Endodermal cell (in vitro differentiated cells): ENCODE results near the gene MGLL. TPM values are rescaled to one million over a fixed set of nuclear protein-coding genes. Genes with fewer than 3 reads are reported as not detected.

ENCODE experiments used
- DNase-seq: peaks from one replicate; pipeline ENCODE4 v3.0.0-alpha.2; 2017
- H3K27ac ChIP-seq: 2 replicates; pipeline ENCODE4 v1.5.1; 2013; ENCODE audit warnings: mild to moderate bottlenecking, low read depth, low read length, moderate library complexity
- H3K27me3 ChIP-seq: 2 replicates; pipeline ENCODE4 v1.6.1; 2013; ENCODE audit warnings: mild to moderate bottlenecking, low read length, moderate library complexity; ENCODE audit not compliant: insufficient read depth, control insufficient read depth, poor library complexity, severe bottlenecking
- H3K36me3 ChIP-seq: 2 replicates; pipeline ENCODE4 v1.7.0; 2013; ENCODE audit warnings: mild to moderate bottlenecking, low read length, moderate library complexity; ENCODE audit not compliant: control insufficient read depth, insufficient read depth
- H3K4me1 ChIP-seq: one replicate; pipeline ENCODE4 v1.7.0; 2013; ENCODE audit warnings: low read length; ENCODE audit not compliant: control insufficient read depth, insufficient read depth
- H3K4me3 ChIP-seq: 2 replicates; pipeline ENCODE4 v1.5.1; 2013; ENCODE audit warnings: mild to moderate bottlenecking, low read length, moderate library complexity
- H3K9ac ChIP-seq: 2 replicates; pipeline ENCODE4 v1.6.1; 2013; ENCODE audit warnings: mild to moderate bottlenecking, low read length, moderate library complexity; ENCODE audit not compliant: poor library complexity, severe bottlenecking; ENCODE audit errors: extremely low read depth
- H3K9me3 ChIP-seq: 2 replicates; pipeline ENCODE4 v1.6.1; 2013; ENCODE audit warnings: mild to moderate bottlenecking, low read length, moderate library complexity; ENCODE audit not compliant: control insufficient read depth
- H3K27ac Mint-ChIP-seq: 2 replicates; pipeline ENCODE4 v1.8.0; 2020; ENCODE audit warnings: mixed read lengths
- H3K27me3 Mint-ChIP-seq: 2 replicates; pipeline ENCODE4 v1.8.0; 2021; ENCODE audit warnings: mild to moderate bottlenecking, mixed read lengths; ENCODE audit not compliant: insufficient read depth
- H3K36me3 Mint-ChIP-seq: 2 replicates; pipeline ENCODE4 v1.8.0; 2020; ENCODE audit warnings: low read depth, mixed read lengths
- H3K4me1 Mint-ChIP-seq: 2 replicates; pipeline ENCODE4 v1.8.0; 2020; ENCODE audit warnings: mixed read lengths
- H3K4me3 Mint-ChIP-seq: 2 replicates; pipeline ENCODE4 v1.8.0; 2020; ENCODE audit warnings: mild to moderate bottlenecking, moderate library complexity, mixed read lengths
- H3K9me3 Mint-ChIP-seq: 2 replicates; pipeline ENCODE4 v1.8.0; 2020; ENCODE audit warnings: mild to moderate bottlenecking, mixed read lengths
- WGBS, 2 experiments: methylation state at CpG; one replicate each; pipeline versions ENCODE4 v1.1.5 to v1.1.7; 2013; ENCODE audit warnings: missing lambda C conversion rate in 2 of 2, mixed read lengths in 1 of 2; ENCODE audit not compliant: insufficient coverage in 1 of 2, insufficient read length in 1 of 2; 5-methylcytosine and 5-hydroxymethylcytosine counted together
- total RNA-seq, 2 donors: library from RNA; stranded (reverse); fragmentation: NEBNext Ultra II Directional in 1 of 2; extraction: Animal tissue kit (Norgen Biotek cat#: 25700) in 1 of 2; gene quantifications; 2 replicates in 1 of 2; 3 replicates in 1 of 2; pipeline ENCODE4 v1.2.1, GENCODE V29; 2021
- TF ChIP-seq, protein P1 (sequence below): fragments of 200-600 bp; sonication (generic); conservative IDR thresholded peaks from 2 replicates; pipeline ENCODE4 v1.5.0; 2021; ENCODE audit warnings: antibody characterized with exemption, mild to moderate bottlenecking

Gene MGLL
- total RNA-seq, 2 donors from 2014 or later = 0.22 TPM; not detected in 1

DNA sequence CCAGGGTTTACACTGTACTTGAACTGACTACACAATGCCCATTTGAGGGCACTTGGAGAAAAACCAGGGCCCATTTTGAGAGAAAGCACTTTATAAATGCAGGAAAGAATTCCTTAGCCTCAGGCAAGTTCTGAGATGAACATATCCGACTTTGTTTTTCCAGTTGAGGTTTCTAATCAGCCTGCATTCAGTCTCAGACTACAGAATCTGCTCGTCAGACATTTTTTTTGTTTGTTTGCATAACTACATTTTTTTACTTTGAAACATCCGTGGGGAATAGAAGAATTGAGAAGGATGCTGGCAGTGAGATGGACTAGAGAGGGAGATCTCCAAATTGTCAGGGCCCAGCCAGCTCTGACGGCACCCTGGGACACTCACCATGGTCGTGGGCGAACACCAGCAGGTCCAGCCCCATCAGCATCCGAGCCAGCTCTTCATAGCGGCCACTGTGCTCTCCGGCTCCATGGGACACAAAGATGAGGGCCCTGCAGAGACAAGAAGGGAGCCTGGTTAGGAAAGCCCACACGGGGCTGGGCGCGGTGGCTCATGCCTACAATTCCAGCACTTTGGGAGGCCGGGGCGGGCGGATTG lies 40.8 kb downstream of the MGLL start:
- H3K9me3 Mint-ChIP-seq = peaks cover 5% of the 10 kb centered on the region

DNA sequence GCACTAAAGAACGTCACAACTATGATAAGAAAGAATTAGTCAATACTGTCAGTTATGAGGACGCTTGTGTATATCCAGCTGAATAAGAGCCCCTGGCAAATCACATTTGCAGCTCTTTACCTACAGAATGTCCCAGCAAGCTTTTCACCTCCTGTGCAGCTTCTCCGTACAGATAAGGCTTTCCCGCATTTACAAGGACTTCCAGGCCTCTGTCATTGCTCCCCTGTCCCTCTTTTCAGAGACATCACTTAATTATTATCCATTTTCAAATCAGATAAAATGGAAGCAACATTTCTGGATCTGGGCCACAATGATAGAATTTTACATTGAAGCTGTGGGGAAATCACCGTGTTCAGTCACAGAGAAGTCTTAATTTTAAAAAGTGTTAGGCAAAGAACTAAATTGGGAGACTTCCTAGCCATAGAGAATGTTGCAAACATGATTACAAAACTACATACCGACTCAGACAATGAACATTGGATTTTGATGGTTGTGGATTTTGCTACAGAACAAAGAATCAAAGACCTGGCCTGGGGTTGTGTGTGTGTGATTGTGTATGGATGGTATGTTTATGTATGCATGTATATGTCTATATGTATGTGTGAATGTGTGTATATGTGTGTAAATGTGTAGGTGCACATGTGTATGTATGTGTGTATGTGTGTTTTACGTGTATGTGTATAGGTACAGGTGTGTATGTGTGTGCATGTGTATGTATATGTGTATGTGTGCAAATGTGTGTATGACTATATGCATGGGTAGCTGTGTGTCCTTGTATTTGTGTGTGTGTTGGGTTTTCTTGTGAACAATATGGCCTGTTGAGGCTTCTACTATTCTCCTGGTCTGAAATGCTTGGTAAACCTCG lies 41.5 kb downstream of the MGLL start:
- DNase-seq = no peak
- TF ChIP-seq, protein P1, sequence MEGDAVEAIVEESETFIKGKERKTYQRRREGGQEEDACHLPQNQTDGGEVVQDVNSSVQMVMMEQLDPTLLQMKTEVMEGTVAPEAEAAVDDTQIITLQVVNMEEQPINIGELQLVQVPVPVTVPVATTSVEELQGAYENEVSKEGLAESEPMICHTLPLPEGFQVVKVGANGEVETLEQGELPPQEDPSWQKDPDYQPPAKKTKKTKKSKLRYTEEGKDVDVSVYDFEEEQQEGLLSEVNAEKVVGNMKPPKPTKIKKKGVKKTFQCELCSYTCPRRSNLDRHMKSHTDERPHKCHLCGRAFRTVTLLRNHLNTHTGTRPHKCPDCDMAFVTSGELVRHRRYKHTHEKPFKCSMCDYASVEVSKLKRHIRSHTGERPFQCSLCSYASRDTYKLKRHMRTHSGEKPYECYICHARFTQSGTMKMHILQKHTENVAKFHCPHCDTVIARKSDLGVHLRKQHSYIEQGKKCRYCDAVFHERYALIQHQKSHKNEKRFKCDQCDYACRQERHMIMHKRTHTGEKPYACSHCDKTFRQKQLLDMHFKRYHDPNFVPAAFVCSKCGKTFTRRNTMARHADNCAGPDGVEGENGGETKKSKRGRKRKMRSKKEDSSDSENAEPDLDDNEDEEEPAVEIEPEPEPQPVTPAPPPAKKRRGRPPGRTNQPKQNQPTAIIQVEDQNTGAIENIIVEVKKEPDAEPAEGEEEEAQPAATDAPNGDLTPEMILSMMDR = no peak
- 82 to 87% methylated on average over 6 to 8 of the region's 8 CpGs for WGBS, 2 experiments
- Histone ChIP-seq H3K4me3 (no peak overlapping the region), H3K27ac (no peak overlapping the region), H3K27me3 (no peaks in the 10 kb centered on the region), H3K9ac (no peak overlapping the region), H3K36me3 (no peaks in the 10 kb centered on the region), H3K9me3 (no peaks in the 10 kb centered on the region), H3K4me1 (no peaks in the 10 kb centered on the region)
- H3K36me3 Mint-ChIP-seq = no peaks in the 10 kb centered on the region
- no peak overlapping the region for H3K27ac Mint-ChIP-seq
- peaks cover 8% of the 10 kb centered on the region for H3K27me3 Mint-ChIP-seq
- H3K4me3 Mint-ChIP-seq = no peak overlapping the region
- H3K9me3 Mint-ChIP-seq = peaks cover 5% of the 10 kb centered on the region
- H3K4me1 Mint-ChIP-seq = no peaks in the 10 kb centered on the region

More for the DNA sequence above, 40.8 kb downstream of the MGLL start:
- Histone ChIP-seq H3K9ac (no peak overlapping the region), H3K4me1 (no peaks in the 10 kb centered on the region), H3K27me3 (no peaks in the 10 kb centered on the region), H3K27ac (no peak overlapping the region), H3K4me3 (no peak overlapping the region), H3K9me3 (no peaks in the 10 kb centered on the region), H3K36me3 (no peaks in the 10 kb centered on the region)
- peaks cover 4% of the 10 kb centered on the region for H3K27me3 Mint-ChIP-seq
- H3K36me3 Mint-ChIP-seq = no peaks in the 10 kb centered on the region
- H3K4me1 Mint-ChIP-seq = no peaks in the 10 kb centered on the region
- TF ChIP-seq, protein P1 = no peak
- H3K27ac Mint-ChIP-seq = no peak overlapping the region
- no peak overlapping the region for H3K4me3 Mint-ChIP-seq
- DNase-seq = no peak
- 81 to 91% methylated on average over 7 to 15 of the region's 15 CpGs for WGBS, 2 experiments

DNA sequence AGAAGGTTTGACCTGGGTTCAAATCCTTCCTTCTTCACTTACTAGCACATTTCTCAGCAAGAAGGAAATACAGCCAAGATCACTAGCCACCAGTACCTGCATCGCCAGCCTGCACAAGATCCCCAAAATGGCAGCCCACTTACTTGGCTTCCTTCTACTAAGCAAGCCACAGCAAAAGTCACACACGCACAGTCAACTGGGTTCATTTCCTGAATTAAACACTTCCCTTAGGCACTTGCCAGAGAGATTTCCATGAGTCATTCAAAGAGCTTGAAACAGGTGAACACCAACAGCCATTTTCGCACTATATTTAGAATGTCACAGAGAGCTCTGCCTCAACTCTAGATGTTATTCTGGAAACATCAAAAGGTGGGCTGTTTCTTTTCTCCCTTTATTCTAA lies 42.6 kb downstream of the MGLL start:
- Histone ChIP-seq H3K27ac (no peak overlapping the region), H3K36me3 (no peaks in the 10 kb centered on the region), H3K27me3 (no peaks in the 10 kb centered on the region), H3K4me1 (no peaks in the 10 kb centered on the region), H3K9me3 (no peaks in the 10 kb centered on the region), H3K4me3 (no peak overlapping the region), H3K9ac (no peak overlapping the region)
- no peaks in the 10 kb centered on the region for H3K36me3 Mint-ChIP-seq
- H3K27me3 Mint-ChIP-seq = peaks cover 8% of the 10 kb centered on the region
- DNase-seq = no peak
- no peak overlapping the region for H3K27ac Mint-ChIP-seq
- WGBS, 2 experiments = 95 to 100% methylated on average over 2 to 3 of the region's 3 CpGs
- peaks cover 5% of the 10 kb centered on the region for H3K9me3 Mint-ChIP-seq
- H3K4me3 Mint-ChIP-seq = no peak overlapping the region
- H3K4me1 Mint-ChIP-seq = no peaks in the 10 kb centered on the region
- TF ChIP-seq, protein P1 = no peak
